Natural killer cell (primary cell): ENCODE results near the gene SLC22A23. TPM values are rescaled to one million over a fixed set of nuclear protein-coding genes. Genes with fewer than 3 reads are reported as not detected.

ENCODE experiments used
- ATAC-seq, 3 donors: fragments of 150-1000 bp in 2 of 3; fragments of 200-7000 bp in 1 of 3; cut with Tn5 transposase; 1 replicate in 1 of 3; 2 replicates in 2 of 3; pipeline ENCODE4 v1.10.0; 2021; ENCODE audit warnings: mild to moderate bottlenecking in 2 of 3, moderate library complexity in 2 of 3
- DNase-seq, 2 donors: peaks; one replicate each; pipeline versions ENCODE4 v3.0.0 to v3.0.0-alpha.2; 2013 to 2021; ENCODE audit warnings: mixed read lengths in 1 of 2
- H3K27ac ChIP-seq: one replicate; pipeline ENCODE4 v1.5.1; 2013; ENCODE audit warnings: mild to moderate bottlenecking, low read length
- H3K27me3 ChIP-seq: one replicate; pipeline ENCODE4 v1.6.1; 2013; ENCODE audit warnings: low read length; ENCODE audit not compliant: control insufficient read depth, insufficient read depth
- H3K36me3 ChIP-seq: one replicate; pipeline ENCODE4 v1.6.1; 2013; ENCODE audit warnings: low read length; ENCODE audit not compliant: control insufficient read depth, insufficient read depth
- H3K4me1 ChIP-seq: one replicate; pipeline ENCODE4 v1.6.1; 2013; ENCODE audit warnings: low read length; ENCODE audit not compliant: control insufficient read depth, insufficient read depth
- H3K4me3 ChIP-seq: one replicate; pipeline ENCODE4 v1.5.1; 2013; ENCODE audit warnings: low read length
- H3K9me3 ChIP-seq: one replicate; pipeline ENCODE4 v1.6.1; 2013; ENCODE audit warnings: low read length; ENCODE audit not compliant: control insufficient read depth, insufficient read depth
- H3K27ac Mint-ChIP-seq, 2 donors: one replicate each; pipeline ENCODE4 v1.8.0; 2022; ENCODE audit warnings: mild to moderate bottlenecking in 2 of 2, mixed read lengths in 2 of 2, moderate library complexity in 1 of 2
- H3K27me3 Mint-ChIP-seq, 2 donors: one replicate each; pipeline ENCODE4 v1.8.0; 2022; ENCODE audit warnings: low read depth in 2 of 2, mixed read lengths in 2 of 2
- H3K36me3 Mint-ChIP-seq: one replicate; pipeline ENCODE4 v1.8.0; 2022; ENCODE audit warnings: mixed read lengths
- H3K4me1 Mint-ChIP-seq, 2 donors: one replicate each; pipeline ENCODE4 v1.8.0; 2022; ENCODE audit warnings: mixed read lengths in 2 of 2
- H3K4me3 Mint-ChIP-seq: one replicate; pipeline ENCODE4 v1.8.0; 2022; ENCODE audit warnings: mild to moderate bottlenecking, moderate library complexity, mixed read lengths
- H3K9me3 Mint-ChIP-seq, 2 donors: one replicate each; pipeline ENCODE4 v1.8.0; 2022; ENCODE audit warnings: mixed read lengths in 2 of 2
- CTCF ChIP-seq: fragments of 200-600 bp; IDR thresholded peaks from one replicate; pipeline ENCODE4 v1.8.0; 2022; ENCODE audit warnings: antibody characterized with exemption
- WGBS: methylation state at CpG from one replicate; pipeline ENCODE4 v1.1.7; 2013; ENCODE audit warnings: missing lambda C conversion rate; ENCODE audit not compliant: insufficient coverage; 5-methylcytosine and 5-hydroxymethylcytosine counted together
- intact Hi-C: fragments of 100-400 bp; cut with micrococcal nuclease; formaldehyde crosslinking; loops from one replicate; pipeline ENCODE4 v1.14.2; 2022
- total RNA-seq, 4 donors: library from RNA; stranded (reverse); fragments of 120-200 nt in 1 of 4; gene quantifications; one replicate each; pipeline versions ENCODE4 v1.2.3 to v1.2.4, GENCODE V29; 2013 to 2022

The SLC22A23 gene
- total RNA-seq, 3 donors from 2014 or later (not counting 1 experiment from before 2014, with no cell fraction given), result 0.24 to 0.79 (median 0.38) TPM

- ATAC-seq (no peak), DNase-seq (no peak)
- 98% methylated on average over 5 of the region's 6 CpGs for WGBS
- TF ChIP-seq CTCF, result no peak
- H3K4me3 Mint-ChIP-seq, result no peak overlapping the region
- H3K27ac Mint-ChIP-seq, result no peak overlapping the region
- no peak overlapping the region for H3K27ac ChIP-seq
- peaks cover 0 to 8% of the 10 kb centered on the region in 2 donors for H3K4me1 Mint-ChIP-seq
- H3K36me3 Mint-ChIP-seq, result no peaks in the 10 kb centered on the region
- no peaks in the 10 kb centered on the region for H3K9me3 Mint-ChIP-seq
- no peaks in the 10 kb centered on the region for H3K36me3 ChIP-seq
- intact Hi-C loops, result no loop called here
- no peaks in the 10 kb centered on the region for H3K9me3 ChIP-seq
- H3K4me3 ChIP-seq, result no peak overlapping the region
- peaks cover 7 to 17% of the 10 kb centered on the region in 2 donors for H3K27me3 Mint-ChIP-seq
- no peaks in the 10 kb centered on the region for H3K27me3 ChIP-seq
- no peaks in the 10 kb centered on the region for H3K4me1 ChIP-seq
Measured at GRCh38 chr6:3341467-3341866, 115.4 kb downstream of the SLC22A23 start.

GRCh38 chr6:3340894-3341293, 116.0 kb downstream of the SLC22A23 start:
- H3K4me1 Mint-ChIP-seq, result peaks cover 0 to 8% of the 10 kb centered on the region in 2 donors

GRCh38 chr6:3340358-3340802, 116.5 kb downstream of the SLC22A23 start:
- intact Hi-C loops, result no loop called here
- Histone ChIP-seq H3K27ac (no peak overlapping the region), H3K9me3 (no peaks in the 10 kb centered on the region), H3K4me1 (no peaks in the 10 kb centered on the region), H3K27me3 (no peaks in the 10 kb centered on the region), H3K36me3 (no peaks in the 10 kb centered on the region), H3K4me3 (no peak overlapping the region)
- no peak overlapping the region for H3K4me3 Mint-ChIP-seq
- peaks cover 0 to 8% of the 10 kb centered on the region in 2 donors for H3K4me1 Mint-ChIP-seq
- DNase-seq (no peak), ATAC-seq (no peak)
- no peaks in the 10 kb centered on the region for H3K36me3 Mint-ChIP-seq
- no peak for TF ChIP-seq CTCF
- H3K9me3 Mint-ChIP-seq, result no peaks in the 10 kb centered on the region
- 89% methylated on average over 12 of the region's 12 CpGs for WGBS
- H3K27ac Mint-ChIP-seq, result no peak overlapping the region
- H3K27me3 Mint-ChIP-seq, result peaks cover 0 to 12% of the 10 kb centered on the region in 2 donors

More at GRCh38 chr6:3340894-3341293, 116.0 kb downstream of the SLC22A23 start:
- ATAC-seq, result no peak
- no peaks in the 10 kb centered on the region for H3K4me1 ChIP-seq
- no peak overlapping the region for H3K27ac ChIP-seq
- no peaks in the 10 kb centered on the region for H3K36me3 ChIP-seq
- WGBS, result 90% methylated on average over 3 of the region's 4 CpGs
- DNase-seq, result no peak
- Mint-ChIP-seq H3K27me3 (peaks cover 1 to 12% of the 10 kb centered on the region in 2 donors), H3K36me3 (no peaks in the 10 kb centered on the region), H3K9me3 (no peaks in the 10 kb centered on the region), H3K4me3 (no peak overlapping the region), H3K27ac (no peak overlapping the region)
- no peaks in the 10 kb centered on the region for H3K9me3 ChIP-seq
- intact Hi-C loops, result no loop called here
- H3K4me3 ChIP-seq, result no peak overlapping the region
- no peaks in the 10 kb centered on the region for H3K27me3 ChIP-seq
- TF ChIP-seq CTCF, result no peak

GRCh38 chr6:3339811-3340210, 117.0 kb downstream of the SLC22A23 start:
- TF ChIP-seq CTCF, result no peak
- WGBS, result 98% methylated on average over 3 of the region's 5 CpGs
- no peaks in the 10 kb centered on the region for H3K9me3 Mint-ChIP-seq
- H3K36me3 Mint-ChIP-seq, result no peaks in the 10 kb centered on the region
- Histone ChIP-seq H3K27me3 (no peaks in the 10 kb centered on the region), H3K9me3 (no peaks in the 10 kb centered on the region), H3K36me3 (no peaks in the 10 kb centered on the region), H3K4me1 (no peaks in the 10 kb centered on the region), H3K27ac (no peak overlapping the region), H3K4me3 (no peak overlapping the region)
- peaks cover 0 to 12% of the 10 kb centered on the region in 2 donors for H3K27me3 Mint-ChIP-seq
- peaks cover 3 to 8% of the 10 kb centered on the region in 2 donors for H3K4me1 Mint-ChIP-seq
- no peak overlapping the region for H3K27ac Mint-ChIP-seq
- no peak overlapping the region for H3K4me3 Mint-ChIP-seq
- ATAC-seq (no peak), DNase-seq (no peak)
- intact Hi-C loops, result no loop called here
